ENCODE results near the gene CD44.

CD44 gene

DNA sequence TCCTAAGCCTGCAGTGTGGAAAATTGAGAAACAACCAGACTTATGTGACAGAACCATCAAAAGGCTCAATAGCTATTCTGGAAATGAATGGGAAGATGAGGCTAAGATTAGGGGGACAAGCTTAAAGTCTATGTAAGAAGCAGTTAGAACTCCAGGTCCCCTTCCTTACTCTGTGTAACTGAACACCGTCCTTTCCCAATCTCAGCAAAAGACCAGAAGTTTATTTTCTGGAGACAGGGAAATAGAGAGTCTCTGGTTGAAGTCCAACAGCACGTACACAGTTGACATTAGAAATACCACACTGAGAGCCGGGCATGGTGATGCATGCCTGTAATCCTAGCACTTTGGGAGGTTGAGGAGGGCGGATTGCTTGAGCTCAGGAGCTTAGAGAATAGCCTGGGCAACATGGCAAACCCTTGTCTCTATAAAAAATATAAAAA is 93.9 kb downstream of the CD44 start:
- no peak for DNase-seq (ENCODE audit: low read depth, low spot score)

DNA sequence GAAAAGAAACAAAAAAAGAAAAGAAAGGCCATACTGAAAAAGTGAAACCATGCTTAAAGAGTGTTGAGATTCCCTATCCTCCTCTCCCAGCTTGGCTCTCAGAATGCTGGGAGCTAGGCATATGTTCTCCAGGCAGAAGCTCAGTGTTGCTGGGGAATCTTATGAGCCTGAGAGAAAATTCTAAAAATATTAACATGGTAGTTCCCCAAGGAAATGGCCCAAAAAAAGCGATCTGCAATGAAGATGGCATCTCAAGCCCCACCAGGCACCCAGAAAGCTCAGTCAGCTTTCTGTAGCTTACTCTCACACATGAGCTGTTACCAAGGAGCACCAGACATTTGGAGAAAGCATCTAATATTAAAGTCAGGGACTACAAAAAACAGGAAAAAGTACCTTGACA is 94.5 kb downstream of the CD44 start:
- H3K27ac ChIP-seq = peak overlapping the region; percentile 7
- no peak for DNase-seq (ENCODE audit: low read depth, low spot score)

More for the DNA sequence above, 93.9 kb downstream of the CD44 start:
- peak overlapping the region; percentile 7 for H3K27ac ChIP-seq

DNA sequence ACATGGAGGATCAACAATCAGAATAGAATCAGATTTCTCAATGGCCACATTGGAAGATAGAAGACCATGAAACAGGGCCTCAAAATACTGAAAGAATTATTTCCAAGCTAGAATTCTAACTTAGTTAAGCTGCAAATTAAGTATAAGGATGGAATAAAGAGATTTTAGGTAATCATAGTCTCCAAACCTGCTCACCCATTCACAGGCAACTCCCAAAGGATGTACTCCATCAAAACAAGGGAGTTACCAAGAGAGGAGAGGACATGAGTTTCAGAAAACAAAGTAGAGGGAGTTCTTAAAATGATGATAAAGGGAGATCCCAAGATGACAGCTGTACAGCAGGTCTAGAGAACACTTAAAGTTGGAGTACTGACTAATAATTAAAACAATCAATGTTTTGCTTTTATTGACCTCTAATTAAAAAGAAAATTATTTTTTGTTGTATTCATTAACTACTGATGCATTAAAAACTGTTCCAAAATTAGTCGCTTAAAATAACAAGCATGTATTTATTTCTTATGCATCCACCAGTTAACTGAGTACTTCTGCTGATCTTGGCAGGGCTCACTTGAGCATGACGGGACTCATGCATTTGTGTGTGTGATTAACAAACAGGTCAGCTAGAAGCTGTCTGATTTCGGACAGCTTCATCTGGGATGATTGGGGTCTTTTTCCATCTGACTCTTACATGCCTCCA is 95.6 kb downstream of the CD44 start:
- DNase-seq (ENCODE audit: low read depth, low spot score) = no peak
- no peak overlapping the region for H3K27ac ChIP-seq

DNA sequence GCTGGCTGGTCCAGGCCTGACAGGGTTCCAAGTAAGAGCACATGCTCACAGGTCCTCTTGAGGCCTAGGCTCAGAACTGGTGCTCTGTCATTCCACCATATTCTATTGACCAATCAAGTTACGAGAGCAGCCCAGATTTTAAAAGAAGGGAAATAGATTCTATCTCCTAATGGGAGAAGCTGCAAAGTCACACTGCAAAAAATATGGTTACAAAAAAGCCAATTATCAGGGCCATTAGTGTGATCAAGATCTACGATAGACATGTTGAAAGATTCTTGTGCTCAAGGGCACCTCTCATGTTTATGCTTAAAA is 96.1 kb downstream of the CD44 start:
- DNase-seq (ENCODE audit: low read depth, low spot score) = no peak
- peak overlapping the region; percentile 55 for H3K27ac ChIP-seq

- peak overlapping the region; percentile 55 for H3K27ac ChIP-seq
- no peak for DNase-seq (ENCODE audit: low read depth, low spot score)
Observed at GRCh38 chr11:35235498-35235897, 96.5 kb downstream of the CD44 start.

GRCh38 chr11:35235936-35236666 is 97.1 kb downstream of the CD44 start:
- peak; percentile 76 for DNase-seq (ENCODE audit: low read depth, low spot score)
- H3K27ac ChIP-seq = peak overlapping the region; percentile 55

GRCh38 chr11:35236667-35237003 is 97.7 kb downstream of the CD44 start:
- H3K27ac ChIP-seq = peak overlapping the region; percentile 55
- DNase-seq (ENCODE audit: low read depth, low spot score) = peak; percentile 24

DNA sequence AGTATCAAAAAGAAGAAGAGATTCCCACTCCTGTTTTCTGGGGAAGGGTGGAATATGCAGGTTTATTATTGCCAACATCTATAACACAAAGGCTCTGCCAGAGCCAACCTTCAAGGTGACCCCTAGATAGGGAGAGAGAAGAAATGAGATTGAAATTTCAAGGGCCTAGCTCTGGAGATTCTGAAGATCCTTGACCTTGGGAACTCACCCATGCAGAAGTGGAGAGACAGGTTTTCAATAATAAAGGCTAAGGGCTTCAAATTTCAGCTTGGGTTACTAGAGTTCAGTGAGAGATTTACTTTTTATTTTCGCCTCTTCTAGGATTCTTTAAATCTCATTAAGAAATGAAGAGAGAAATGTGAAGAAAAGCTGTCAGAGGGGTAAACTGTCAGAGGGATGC is 98.4 kb downstream of the CD44 start:
- no peak for DNase-seq (ENCODE audit: low read depth, low spot score)
- no peak overlapping the region for H3K27ac ChIP-seq

GRCh38 chr11:35237860-35238715 is 99.1 kb downstream of the CD44 start:
- no peak for DNase-seq (ENCODE audit: low read depth, low spot score)

DNA sequence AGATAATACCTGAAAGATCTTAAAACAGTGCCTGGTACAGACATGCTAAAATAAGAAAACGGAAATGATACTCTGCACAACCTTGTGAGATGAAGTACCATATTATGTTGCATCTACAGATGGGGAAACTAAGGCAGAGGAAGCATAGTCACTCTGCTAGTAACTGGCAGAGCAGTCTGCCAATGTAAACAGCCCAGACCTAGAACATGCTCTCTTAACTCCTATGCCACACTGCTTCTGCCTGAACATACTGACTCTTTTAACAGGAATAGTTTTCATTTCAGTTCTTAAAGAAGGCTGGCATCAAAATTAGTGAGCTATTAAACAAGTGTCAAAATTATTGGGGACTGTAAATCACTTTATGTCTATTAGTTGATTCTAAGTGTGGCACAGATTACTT is 99.9 kb downstream of the CD44 start:
- no peak for DNase-seq (ENCODE audit: low read depth, low spot score)
- H3K27ac ChIP-seq = no peak overlapping the region

More at GRCh38 chr11:35237860-35238715, 99.1 kb downstream of the CD44 start:
- no peak overlapping the region for H3K27ac ChIP-seq

DNA sequence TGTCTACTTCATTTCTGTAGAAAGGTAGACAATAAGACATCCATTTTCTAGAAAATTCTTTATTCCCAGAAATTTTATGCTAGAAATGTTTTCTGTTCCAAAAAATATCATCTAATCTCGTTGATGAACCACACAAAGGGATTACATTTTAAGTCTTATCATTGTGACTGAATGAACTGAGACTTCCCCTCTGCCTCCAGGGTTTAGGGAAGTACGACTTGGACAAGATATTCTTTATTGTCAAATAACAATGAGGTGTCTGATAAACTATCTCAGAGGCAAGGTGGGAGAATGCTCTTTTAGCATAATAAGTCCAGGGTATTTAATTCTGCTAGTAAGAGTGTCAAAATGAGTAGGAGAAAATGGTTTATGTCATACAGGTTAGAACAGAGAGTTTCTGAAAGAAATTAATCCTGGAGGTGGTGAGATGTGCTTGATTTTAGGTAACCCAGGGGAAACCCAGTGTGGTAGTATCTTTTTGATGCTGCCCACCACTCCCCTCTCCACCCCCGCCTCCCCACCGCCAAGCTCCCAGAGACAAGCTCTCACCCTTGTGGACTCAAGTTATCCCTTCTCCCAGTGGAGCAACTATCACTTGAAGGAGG is 100.6 kb downstream of the CD44 start:
- DNase-seq (ENCODE audit: low read depth, low spot score) = no peak
- H3K27ac ChIP-seq = no peak overlapping the region

- no peak overlapping the region for H3K27ac ChIP-seq
- no peak for DNase-seq (ENCODE audit: low read depth, low spot score)
Observed at GRCh38 chr11:35241083-35241482, 102.1 kb downstream of the CD44 start.

GRCh38 chr11:35241531-35241930 is 102.6 kb downstream of the CD44 start:
- DNase-seq (ENCODE audit: low read depth, low spot score) = no peak
- H3K27ac ChIP-seq = no peak overlapping the region

- no peak for DNase-seq (ENCODE audit: low read depth, low spot score)
- H3K27ac ChIP-seq = no peak overlapping the region
Observed at GRCh38 chr11:35242412-35243242, 103.7 kb downstream of the CD44 start.

DNA sequence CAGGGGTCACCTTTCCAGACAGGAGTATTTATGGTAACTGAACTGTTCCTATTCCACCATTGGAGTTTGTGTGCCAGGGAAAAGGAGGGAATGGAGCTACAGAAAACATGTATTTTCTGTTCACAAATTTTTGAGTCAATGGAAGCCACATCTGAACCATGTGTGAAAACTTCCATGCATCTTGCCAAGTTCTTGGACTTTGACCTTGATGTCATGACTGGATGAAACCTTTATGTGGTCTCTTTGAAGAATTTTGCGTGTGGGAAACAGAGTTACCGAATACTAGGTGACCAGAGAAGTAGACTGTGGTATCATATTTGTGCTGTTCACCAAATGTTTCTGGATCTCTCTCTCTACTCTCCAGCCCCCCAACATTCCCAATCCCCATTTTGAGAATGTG is 104.8 kb downstream of the CD44 start:
- DNase-seq (ENCODE audit: low read depth, low spot score) = no peak
- no peak overlapping the region for H3K27ac ChIP-seq

GRCh38 chr11:35245056-35245455 is 106.1 kb downstream of the CD44 start:
- no peak for DNase-seq (ENCODE audit: low read depth, low spot score)

GRCh38 chr11:35245786-35246185 is 106.8 kb downstream of the CD44 start:
- H3K27ac ChIP-seq = no peak overlapping the region
- no peak for DNase-seq (ENCODE audit: low read depth, low spot score)

More at GRCh38 chr11:35245056-35245455, 106.1 kb downstream of the CD44 start:
- H3K27ac ChIP-seq = no peak overlapping the region

GRCh38 chr11:35246745-35247144 is 107.8 kb downstream of the CD44 start:
- no peak for DNase-seq (ENCODE audit: low read depth, low spot score)
- H3K27ac ChIP-seq = no peak overlapping the region

GRCh38 chr11:35247428-35247827 is 108.5 kb downstream of the CD44 start:
- H3K27ac ChIP-seq = no peak overlapping the region
- no peak for DNase-seq (ENCODE audit: low read depth, low spot score)

- no peak for DNase-seq (ENCODE audit: low read depth, low spot score)
- no peak overlapping the region for H3K27ac ChIP-seq
Observed at GRCh38 chr11:35247863-35248262, 108.9 kb downstream of the CD44 start.
